ENCODE measurements around the gene NRCAM.

NRCAM gene

DNA sequence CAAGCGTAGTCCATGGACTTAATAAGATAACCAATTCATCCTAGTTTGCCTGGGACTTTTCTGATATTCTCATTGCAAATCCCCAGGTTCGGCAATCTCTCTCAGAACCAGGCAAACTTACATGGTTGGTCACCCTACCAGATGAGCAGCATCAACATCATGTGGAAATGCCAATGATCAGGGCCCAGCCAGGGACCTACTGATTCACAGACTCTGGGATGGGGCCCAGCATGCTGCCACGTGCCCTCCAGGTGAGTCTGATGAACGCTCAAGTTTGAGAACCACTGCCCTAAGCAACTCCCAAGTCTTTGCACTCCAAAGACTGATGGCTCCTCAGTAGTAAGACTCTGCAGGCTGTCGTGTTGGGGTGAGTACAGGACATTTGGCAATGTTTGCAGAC lies 328.8 kb downstream of the NRCAM start:
- DNase-seq (ENCODE audit: low spot score) = no peak

- DNase-seq (ENCODE audit: low spot score) = no peak
Measured at GRCh38 chr7:108124820-108125219, 331.4 kb downstream of the NRCAM start.

DNA sequence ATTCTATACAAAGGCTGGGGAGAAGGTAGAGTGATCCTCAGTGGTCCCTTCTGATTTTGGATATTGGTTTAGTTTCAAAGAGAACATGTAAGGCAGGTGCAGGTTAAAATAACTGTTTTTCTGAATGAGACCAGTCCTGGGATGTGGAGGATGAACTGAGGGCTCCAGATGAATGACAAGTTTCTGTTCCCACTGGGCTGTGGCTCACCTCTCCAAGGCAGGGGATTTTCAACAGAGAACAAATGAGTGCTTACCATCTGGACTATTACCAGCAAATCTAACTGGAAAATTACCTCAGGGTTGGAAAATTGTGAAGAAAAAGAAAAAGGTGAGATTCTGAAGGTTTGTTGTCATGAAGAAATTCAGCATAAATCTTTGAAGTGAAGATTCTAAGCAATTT lies 334.1 kb downstream of the NRCAM start:
- no peak for DNase-seq (ENCODE audit: low spot score)

DNA sequence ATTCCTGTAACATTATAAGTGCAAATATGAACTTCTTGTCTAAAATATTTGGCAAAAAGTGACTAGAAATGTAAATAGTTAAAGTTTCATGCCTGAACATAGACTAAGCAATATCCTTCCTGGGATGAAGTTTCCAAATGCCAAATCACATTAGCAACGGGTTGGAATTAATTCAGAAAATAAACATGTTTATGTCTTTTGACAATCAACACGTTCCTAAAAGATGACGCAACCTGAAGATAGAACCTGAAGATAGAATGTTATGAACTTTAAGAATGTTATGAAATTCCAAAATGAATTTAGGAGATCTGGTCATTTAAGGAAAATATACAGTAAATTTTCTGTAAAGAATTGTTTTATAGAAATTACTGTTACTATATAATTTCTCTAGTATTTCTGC lies 335.3 kb downstream of the NRCAM start:
- DNase-seq (ENCODE audit: low spot score) = no peak

DNA sequence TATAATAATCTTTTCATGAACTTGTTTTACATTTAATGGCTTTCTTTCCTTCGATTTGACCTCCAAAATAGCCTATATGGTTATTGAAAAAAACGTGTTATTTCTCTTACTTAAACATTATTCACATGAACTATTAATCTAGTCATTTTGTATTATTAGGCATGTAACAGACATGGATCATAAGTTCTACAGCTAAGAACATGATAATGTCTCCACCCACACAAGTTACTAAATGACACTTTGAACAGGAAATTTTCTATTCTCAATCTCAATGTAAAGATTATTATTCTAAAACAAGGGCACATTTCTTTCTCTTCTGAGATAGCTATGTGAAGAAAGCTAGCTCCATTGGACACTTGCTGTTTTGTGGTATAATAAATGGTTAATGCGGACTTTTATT lies 336.0 kb downstream of the NRCAM start:
- DNase-seq (ENCODE audit: low spot score) = no peak

DNA sequence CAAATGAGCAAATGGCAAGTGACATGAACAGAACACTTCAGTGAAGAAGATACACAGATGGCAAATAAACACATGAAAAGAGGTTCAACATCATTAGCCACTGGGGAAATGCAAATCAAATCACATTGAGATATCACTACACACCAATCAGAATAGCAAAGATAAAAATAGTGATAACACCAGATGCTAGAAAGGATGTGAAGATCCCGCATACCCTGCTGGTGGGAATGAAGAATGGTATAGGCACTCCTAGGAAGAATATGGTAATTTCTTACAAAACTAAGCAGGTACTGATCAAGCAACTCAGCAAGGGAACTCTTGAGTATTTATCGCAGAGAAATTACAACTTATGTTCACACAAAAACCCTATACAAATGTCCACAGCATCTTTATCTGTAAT lies 337.3 kb downstream of the NRCAM start:
- DNase-seq (ENCODE audit: low spot score) = no peak

- DNase-seq (ENCODE audit: low spot score) = no peak
Measured at GRCh38 chr7:108114117-108114841, 342.0 kb downstream of the NRCAM start.

DNA sequence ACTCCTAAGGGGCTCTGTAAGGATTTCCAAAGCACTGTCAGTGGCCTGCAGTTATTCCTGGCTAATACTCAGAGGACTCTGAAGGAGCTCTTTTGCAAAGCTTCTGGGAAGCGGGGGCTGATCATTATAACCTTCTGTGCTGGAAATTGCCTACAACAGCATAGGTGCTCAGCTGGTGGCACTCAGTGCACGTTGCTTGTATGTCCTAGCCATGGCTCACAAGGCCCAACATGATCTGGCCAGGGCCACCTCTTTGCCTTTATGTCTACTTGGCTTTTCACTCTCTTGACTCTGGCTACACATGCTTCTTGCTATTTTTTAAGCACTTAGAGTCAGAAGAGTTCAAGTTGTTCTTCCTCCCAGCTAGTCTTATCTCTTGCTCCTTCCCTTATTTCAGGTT lies 343.6 kb downstream of the NRCAM start:
- no peak for DNase-seq (ENCODE audit: low spot score)

- DNase-seq (ENCODE audit: low spot score) = no peak
Measured at GRCh38 chr7:108109221-108109908, 346.9 kb downstream of the NRCAM start.

DNA sequence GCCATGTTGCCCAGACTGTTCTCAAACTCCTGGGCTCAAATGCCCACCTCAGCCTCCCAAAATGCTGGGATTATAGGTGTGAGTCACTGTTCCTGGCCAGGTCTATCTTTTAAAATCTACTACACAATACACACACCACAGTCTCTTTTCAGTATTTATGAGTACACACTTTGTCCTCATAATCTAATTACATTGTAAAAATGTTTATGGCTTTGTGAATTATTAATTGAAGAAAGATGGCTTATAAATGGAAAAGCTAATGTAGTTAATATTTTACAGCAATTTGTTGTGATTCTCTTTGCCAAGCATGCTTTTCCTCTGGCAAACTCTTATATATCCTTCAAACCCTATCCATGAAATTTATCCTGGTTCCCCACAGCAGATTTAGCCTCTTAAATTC lies 348.1 kb downstream of the NRCAM start:
- DNase-seq (ENCODE audit: low spot score) = no peak

- no peak for DNase-seq (ENCODE audit: low spot score)
Measured at GRCh38 chr7:108104324-108104723, 351.9 kb downstream of the NRCAM start.

- DNase-seq (ENCODE audit: low spot score) = no peak
Measured at GRCh38 chr7:108103558-108104298, 352.5 kb downstream of the NRCAM start.

GRCh38 chr7:108102671-108103312 lies 353.4 kb downstream of the NRCAM start:
- DNase-seq (ENCODE audit: low spot score) = no peak

- DNase-seq (ENCODE audit: low spot score) = no peak
Measured at GRCh38 chr7:108101759-108102158, 354.5 kb downstream of the NRCAM start.

- DNase-seq (ENCODE audit: low spot score) = no peak
Measured at GRCh38 chr7:108099713-108100112, 356.5 kb downstream of the NRCAM start.

GRCh38 chr7:108097703-108098102 lies 358.5 kb downstream of the NRCAM start:
- DNase-seq (ENCODE audit: low spot score) = no peak

Measured in CD4-positive, alpha-beta T cell treated with Interleukin-2 at 100 ng/mL for 4 hours (primary cell).